ENCODE results near the gene SGMS2.

DNA sequence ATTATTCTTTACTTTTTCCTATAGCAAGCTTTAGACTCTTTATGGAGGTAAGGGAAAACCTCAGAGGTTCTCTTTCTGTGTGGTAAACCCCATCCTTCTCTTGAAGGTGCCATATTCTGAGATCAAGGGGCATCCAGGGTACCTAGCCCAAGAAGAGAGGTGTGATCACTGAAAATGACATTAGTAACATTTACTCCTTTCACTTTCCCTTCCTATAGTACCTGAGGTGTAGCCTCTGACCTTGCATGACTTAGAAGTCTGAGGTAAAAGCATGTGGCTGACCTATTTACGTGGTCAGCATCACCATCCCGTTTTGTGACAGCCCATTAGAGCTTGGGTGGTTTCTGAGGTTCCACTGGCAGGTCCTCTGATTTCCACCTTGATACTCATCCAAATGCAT is 25.7 kb downstream of the SGMS2 start:
- TF ChIP-seq, protein P1, sequence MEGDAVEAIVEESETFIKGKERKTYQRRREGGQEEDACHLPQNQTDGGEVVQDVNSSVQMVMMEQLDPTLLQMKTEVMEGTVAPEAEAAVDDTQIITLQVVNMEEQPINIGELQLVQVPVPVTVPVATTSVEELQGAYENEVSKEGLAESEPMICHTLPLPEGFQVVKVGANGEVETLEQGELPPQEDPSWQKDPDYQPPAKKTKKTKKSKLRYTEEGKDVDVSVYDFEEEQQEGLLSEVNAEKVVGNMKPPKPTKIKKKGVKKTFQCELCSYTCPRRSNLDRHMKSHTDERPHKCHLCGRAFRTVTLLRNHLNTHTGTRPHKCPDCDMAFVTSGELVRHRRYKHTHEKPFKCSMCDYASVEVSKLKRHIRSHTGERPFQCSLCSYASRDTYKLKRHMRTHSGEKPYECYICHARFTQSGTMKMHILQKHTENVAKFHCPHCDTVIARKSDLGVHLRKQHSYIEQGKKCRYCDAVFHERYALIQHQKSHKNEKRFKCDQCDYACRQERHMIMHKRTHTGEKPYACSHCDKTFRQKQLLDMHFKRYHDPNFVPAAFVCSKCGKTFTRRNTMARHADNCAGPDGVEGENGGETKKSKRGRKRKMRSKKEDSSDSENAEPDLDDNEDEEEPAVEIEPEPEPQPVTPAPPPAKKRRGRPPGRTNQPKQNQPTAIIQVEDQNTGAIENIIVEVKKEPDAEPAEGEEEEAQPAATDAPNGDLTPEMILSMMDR (IDR thresholded peaks at IDR 0.05), result no peak
- TF ChIP-seq EZH2 (IDR thresholded peaks at IDR 0.05) (no peak), EZH2phosphoT487 (IDR thresholded peaks at IDR 0.05) (no peak)

Measured in neural progenitor cell (in vitro differentiated cells).